ENCODE measurements around the gene GJA4.

DNA sequence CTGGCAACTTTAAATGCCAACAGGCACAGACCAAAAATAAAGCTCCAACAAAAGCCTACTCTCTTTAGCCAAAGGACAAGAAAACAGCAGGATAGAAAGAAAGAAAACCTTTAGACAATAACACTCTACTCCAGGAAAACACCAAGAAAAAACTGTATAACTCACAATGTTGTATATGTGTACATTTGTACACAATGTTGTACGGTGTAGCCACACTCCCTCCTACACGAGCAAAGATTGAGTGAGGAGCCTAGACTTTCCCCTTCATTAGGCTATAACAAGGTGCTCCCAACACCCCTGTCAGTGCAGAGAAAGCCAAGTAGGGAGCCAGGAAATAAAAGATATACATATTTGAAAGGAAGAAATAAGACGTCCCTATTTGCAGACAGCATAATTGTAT, 24.0 kb downstream of the GJA4 start:
- no peak for TF ChIP-seq CTCF (IDR thresholded peaks at IDR 0.05)
- TF ChIP-seq EP300 (IDR thresholded peaks at IDR 0.05) = no peak

Measured in sigmoid colon (tissue), 4 donors.